ENCODE data around the gene FLRT2.

FLRT2 gene

GRCh38 chr14:85529803-85530574, at the start of gene FLRT2:
TSS of gene FLRT2 (plus strand) at chr14:85530144. CDS start at chr14:85621515, 91,371 bp downstream.
- DNase-seq = no peak

GRCh38 chr14:85481471-85481870, 48.5 kb upstream of the FLRT2 start:
- DNase-seq = no peak

- DNase-seq = no peak
These were observed 47.4 kb upstream of the FLRT2 start for GRCh38 chr14:85482552-85482951.

GRCh38 chr14:85483037-85483436, 46.9 kb upstream of the FLRT2 start:
- DNase-seq = no peak

- DNase-seq = no peak
These were observed 46.3 kb upstream of the FLRT2 start for GRCh38 chr14:85483652-85484051.

- no peak for DNase-seq
These were observed 42.7 kb upstream of the FLRT2 start for GRCh38 chr14:85487215-85487614.

- DNase-seq = no peak
These were observed 28.2 kb upstream of the FLRT2 start for GRCh38 chr14:85501751-85502150.

GRCh38 chr14:85508863-85509262, 21.1 kb upstream of the FLRT2 start:
- no peak for DNase-seq

GRCh38 chr14:85512451-85512850, 17.5 kb upstream of the FLRT2 start:
- no peak for DNase-seq

GRCh38 chr14:85514487-85514886, 15.5 kb upstream of the FLRT2 start:
- no peak for DNase-seq

- DNase-seq = no peak
These were observed 13.5 kb upstream of the FLRT2 start for GRCh38 chr14:85516239-85517113.

GRCh38 chr14:85517114-85517688, 12.7 kb upstream of the FLRT2 start:
- no peak for DNase-seq

- DNase-seq = no peak
These were observed 10.2 kb upstream of the FLRT2 start for GRCh38 chr14:85519661-85520305.

GRCh38 chr14:85520581-85520980, 9.4 kb upstream of the FLRT2 start:
- DNase-seq = no peak

- DNase-seq = no peak
These were observed 6.3 kb upstream of the FLRT2 start for GRCh38 chr14:85523624-85524023.

- no peak for DNase-seq
These were observed 2.9 kb upstream of the FLRT2 start for GRCh38 chr14:85527006-85527405.

- no peak for DNase-seq
These were observed 2.4 kb upstream of the FLRT2 start for GRCh38 chr14:85527445-85528035.

- no peak for DNase-seq
These were observed 1.7 kb upstream of the FLRT2 start for GRCh38 chr14:85528080-85528896.

- no peak for DNase-seq
These were observed 880 bp upstream of the FLRT2 start for GRCh38 chr14:85528897-85529631.

- no peak for DNase-seq
These were observed 682 bp downstream of the FLRT2 start for GRCh38 chr14:85530626-85531025.

- no peak for DNase-seq
These were observed 1.2 kb downstream of the FLRT2 start for GRCh38 chr14:85531141-85531586.

All from DMS 273 treated with DMSO at 0.1 percent for 48 hours (cell line).